MM.1S (cell line): ENCODE measurements around the gene SHCBP1.

Experiments
- DNase-seq: peaks from one replicate; pipeline ENCODE4 v3.0.0-alpha.2; 2015
- H2AFZ ChIP-seq: fragments of 300-600 bp; sonication (generic); 2 replicates; pipeline ENCODE4 v1.6.0; 2016; ENCODE audit warnings: antibody characterized with exemption, low read length
- H3F3A ChIP-seq: fragments of 300-600 bp; sonication (generic); 2 replicates; pipeline ENCODE4 v1.6.1; 2016; ENCODE audit warnings: mild to moderate bottlenecking, antibody characterized with exemption, low read length, moderate library complexity, mixed read lengths; ENCODE audit not compliant: insufficient read depth
- H3K27ac ChIP-seq: fragments of 300-600 bp; sonication (generic); 2 replicates; pipeline ENCODE4 v1.5.1; 2016; ENCODE audit warnings: mild to moderate bottlenecking, low read length
- H3K27me3 ChIP-seq: fragments of 300-600 bp; sonication (generic); replicated peaks from 2 replicates; pipeline ENCODE4 v1.6.0; 2016; ENCODE audit warnings: low read length; ENCODE audit not compliant: insufficient read depth
- H3K36me3 ChIP-seq: fragments of 300-600 bp; sonication (generic); replicated peaks from 2 replicates; pipeline ENCODE4 v1.6.1; 2016; ENCODE audit warnings: mild to moderate bottlenecking, low read length, mixed read lengths; ENCODE audit not compliant: insufficient read depth
- H3K4me1 ChIP-seq: fragments of 300-600 bp; sonication (generic); 2 replicates; pipeline ENCODE4 v1.6.1; 2016; ENCODE audit warnings: low read length, mixed read lengths
- H3K4me2 ChIP-seq: fragments of 300-600 bp; sonication (generic); 2 replicates; pipeline ENCODE4 v1.6.0; 2016; ENCODE audit warnings: low read depth, low read length
- H3K4me3 ChIP-seq: fragments of 300-600 bp; sonication (generic); 2 replicates; pipeline ENCODE4 v1.5.1; 2016; ENCODE audit warnings: low read length, mixed read lengths
- H3K79me2 ChIP-seq: fragments of 300-600 bp; sonication (generic); 2 replicates; pipeline ENCODE4 v1.6.1; 2016; ENCODE audit warnings: mixed run types, low read length, mixed read lengths
- H3K9ac ChIP-seq: fragments of 300-600 bp; sonication (generic); 2 replicates; pipeline ENCODE4 v1.6.1; 2016; ENCODE audit warnings: low read length, mixed read lengths
- H3K9me2 ChIP-seq: fragments of 300-600 bp; sonication (generic); replicated peaks from 2 replicates; pipeline ENCODE4 v1.6.1; 2016; ENCODE audit warnings: mild to moderate bottlenecking, low read length, mixed read lengths; ENCODE audit not compliant: insufficient read depth
- H3K9me3 ChIP-seq: fragments of 300-600 bp; sonication (generic); replicated peaks from 2 replicates; pipeline ENCODE4 v1.6.1; 2016; ENCODE audit warnings: mild to moderate bottlenecking, low read length, mixed read lengths; ENCODE audit not compliant: insufficient read depth
- H4K20me1 ChIP-seq: fragments of 300-600 bp; sonication (generic); 2 replicates; pipeline ENCODE4 v1.6.1; 2016; ENCODE audit warnings: mild to moderate bottlenecking, low read length, moderate library complexity, mixed read lengths; ENCODE audit not compliant: insufficient read depth
- CTCF ChIP-seq: fragments of 300-600 bp; sonication (generic); IDR thresholded peaks from 2 replicates; pipeline ENCODE4 v1.5.1; 2016; ENCODE audit warnings: antibody characterized with exemption, low read length, mixed read lengths
- EZH2 ChIP-seq: fragments of 300-600 bp; sonication (generic); optimal IDR thresholded peaks from 2 replicates; pipeline ENCODE3; 2017; ENCODE audit warnings: low read depth, mild to moderate bottlenecking, antibody characterized with exemption, low read length, mixed read lengths
- EZH2phosphoT487 ChIP-seq: fragments of 300-600 bp; sonication (generic); IDR thresholded peaks from 2 replicates; pipeline ENCODE4 v1.6.1; 2018; ENCODE audit warnings: antibody characterized with exemption, low read length

Gene SHCBP1

GRCh38 chr16:46569231-46569735 is 51.9 kb downstream of the SHCBP1 start:
- H3K9ac ChIP-seq: no peak overlapping the region
- no peaks in the 10 kb centered on the region for H3K79me2 ChIP-seq
- H2AFZ ChIP-seq: no peak overlapping the region
- H3K9me3 ChIP-seq: no peaks in the 10 kb centered on the region
- H4K20me1 ChIP-seq: no peaks in the 10 kb centered on the region
- H3K27me3 ChIP-seq: no peaks in the 10 kb centered on the region
- H3K27ac ChIP-seq: no peak overlapping the region
- H3K4me3 ChIP-seq: no peak overlapping the region
- H3K9me2 ChIP-seq: no peaks in the 10 kb centered on the region
- no peaks in the 10 kb centered on the region for H3K36me3 ChIP-seq
- TF ChIP-seq CTCF: no peak
- TF ChIP-seq EZH2phosphoT487: no peak
- no peak for TF ChIP-seq EZH2
- no peak for DNase-seq
- H3K4me1 ChIP-seq: no peaks in the 10 kb centered on the region
- no peak overlapping the region for H3K4me2 ChIP-seq
- no peaks in the 10 kb centered on the region for H3F3A ChIP-seq

DNA sequence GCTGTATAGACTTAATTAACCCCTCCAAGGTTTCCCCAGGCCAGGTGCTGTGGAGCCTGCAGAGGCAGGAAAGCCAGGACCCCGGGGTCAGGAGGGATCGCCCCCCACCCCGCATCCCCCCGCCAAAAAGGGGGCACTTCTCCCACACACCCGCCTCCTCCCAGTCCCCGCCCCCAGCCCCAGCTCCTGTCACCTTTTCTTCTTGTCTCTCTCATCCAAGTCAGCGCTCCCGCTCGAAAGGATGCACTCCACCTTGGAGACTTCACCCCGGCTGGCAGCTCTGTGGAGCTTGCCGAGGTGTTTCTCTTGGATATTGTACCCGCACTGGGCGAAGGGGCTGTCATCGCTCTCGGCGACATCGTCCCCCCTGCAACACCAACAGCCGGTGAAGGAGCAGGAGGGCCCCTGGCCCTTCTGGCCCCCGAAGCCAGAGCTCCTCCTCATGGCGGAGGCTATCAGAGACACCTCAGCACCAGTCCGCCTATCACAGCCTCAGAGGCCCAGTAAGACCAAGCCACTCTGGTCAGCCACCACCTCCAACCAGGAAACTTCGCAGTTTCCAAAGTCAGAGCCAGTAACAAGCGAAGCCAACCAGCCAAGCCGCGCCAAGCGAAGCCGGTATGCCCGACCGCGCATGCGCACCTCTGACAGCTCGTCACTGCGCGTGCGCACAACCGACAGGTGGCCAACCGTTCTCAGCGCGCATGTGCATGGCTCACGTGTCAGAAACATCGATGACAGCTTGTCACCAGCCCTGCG is 52.5 kb downstream of the SHCBP1 start:
- DNase-seq: no peak
- Histone ChIP-seq H3F3A (no peaks in the 10 kb centered on the region), H2AFZ (no peak overlapping the region), H3K4me3 (no peak overlapping the region), H3K79me2 (no peaks in the 10 kb centered on the region), H3K36me3 (no peaks in the 10 kb centered on the region), H4K20me1 (no peaks in the 10 kb centered on the region), H3K27ac (no peak overlapping the region), H3K4me1 (no peaks in the 10 kb centered on the region), H3K27me3 (no peaks in the 10 kb centered on the region), H3K9me3 (no peaks in the 10 kb centered on the region), H3K9me2 (no peaks in the 10 kb centered on the region), H3K4me2 (no peak overlapping the region), H3K9ac (no peak overlapping the region)
- TF ChIP-seq CTCF (no peak), EZH2phosphoT487 (no peak), EZH2 (no peak)

DNA sequence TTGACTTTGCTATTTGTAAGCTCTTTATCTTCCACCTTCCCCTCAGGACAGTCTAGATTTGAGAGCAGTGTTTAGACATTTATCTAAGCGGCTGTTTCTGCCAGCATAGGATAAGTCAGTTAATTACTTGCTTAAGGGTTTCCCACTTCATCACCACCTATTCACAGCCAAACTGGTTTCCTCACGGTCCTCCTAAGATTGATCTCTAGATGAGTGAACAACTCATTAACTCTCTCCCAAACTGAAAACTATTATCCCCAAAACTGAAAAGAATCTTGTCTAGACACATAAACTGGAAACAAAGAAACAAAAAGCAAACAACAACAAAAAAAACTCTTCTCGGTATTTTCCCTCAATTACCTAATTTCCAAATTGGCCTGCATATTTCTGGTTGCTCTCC is 58.2 kb downstream of the SHCBP1 start:
- Histone ChIP-seq H3K9ac (no peak overlapping the region), H3K9me3 (no peaks in the 10 kb centered on the region), H3K4me3 (no peak overlapping the region), H3K79me2 (no peaks in the 10 kb centered on the region), H2AFZ (no peak overlapping the region), H3K27me3 (no peaks in the 10 kb centered on the region), H3K27ac (no peak overlapping the region), H3F3A (no peaks in the 10 kb centered on the region), H4K20me1 (no peaks in the 10 kb centered on the region), H3K4me2 (no peak overlapping the region), H3K4me1 (no peaks in the 10 kb centered on the region), H3K9me2 (no peaks in the 10 kb centered on the region), H3K36me3 (no peaks in the 10 kb centered on the region)
- DNase-seq: no peak
- TF ChIP-seq EZH2 (no peak), CTCF (no peak), EZH2phosphoT487 (no peak)
